Endothelial cell (in vitro differentiated cells): Measurements from ENCODE around the gene POR. TPM values are rescaled to one million over a fixed set of nuclear protein-coding genes. Genes with fewer than 3 reads are reported as not detected.
"Not testable (repeated sequence)": the region's sequence is repeated elsewhere in the genome, so short reads cannot be mapped to it uniquely, and the experiment has no call there.

ENCODE experiments used
- DNase-seq: peaks from one replicate; pipeline ENCODE4 v3.0.0; 2021; ENCODE audit warnings: low spot score
- H3K27ac Mint-ChIP-seq: one replicate; pipeline ENCODE4 v1.8.0; 2021; ENCODE audit warnings: mixed read lengths, inconsistent platforms; ENCODE audit not compliant: unreplicated experiment
- H3K27me3 Mint-ChIP-seq: one replicate; pipeline ENCODE4 v1.8.0; 2021; ENCODE audit warnings: mild to moderate bottlenecking, moderate library complexity, mixed read lengths, inconsistent platforms; ENCODE audit not compliant: unreplicated experiment
- H3K36me3 Mint-ChIP-seq: one replicate; pipeline ENCODE4 v1.8.0; 2021; ENCODE audit warnings: mild to moderate bottlenecking, low read depth, mixed read lengths, inconsistent platforms; ENCODE audit not compliant: unreplicated experiment
- H3K4me1 Mint-ChIP-seq: one replicate; pipeline ENCODE4 v1.8.0; 2021; ENCODE audit warnings: mild to moderate bottlenecking, mixed read lengths, inconsistent platforms; ENCODE audit not compliant: unreplicated experiment
- H3K4me3 Mint-ChIP-seq: one replicate; pipeline ENCODE4 v1.8.0; 2021; ENCODE audit warnings: mild to moderate bottlenecking, mixed read lengths, inconsistent platforms; ENCODE audit not compliant: unreplicated experiment
- H3K9me3 Mint-ChIP-seq: one replicate; pipeline ENCODE4 v1.8.0; 2021; ENCODE audit warnings: mixed read lengths, inconsistent platforms; ENCODE audit not compliant: unreplicated experiment
- total RNA-seq: library from RNA; stranded (reverse); fragmentation: NEBNext Ultra II Directional; extraction: Animal tissue kit (Norgen Biotek cat#: 25700); gene quantifications from one replicate; pipeline ENCODE4 v1.2.1, GENCODE V29; 2021; ENCODE audit not compliant: unreplicated experiment
- TF ChIP-seq, protein P1 (sequence below): fragments of 200-600 bp; sonication (generic); IDR thresholded peaks from one replicate; pipeline ENCODE4 v1.5.0; 2021; ENCODE audit warnings: antibody characterized with exemption; ENCODE audit not compliant: unreplicated experiment

Gene POR
- total RNA-seq, 1 donor from 2014 or later = 70.8 TPM

DNA sequence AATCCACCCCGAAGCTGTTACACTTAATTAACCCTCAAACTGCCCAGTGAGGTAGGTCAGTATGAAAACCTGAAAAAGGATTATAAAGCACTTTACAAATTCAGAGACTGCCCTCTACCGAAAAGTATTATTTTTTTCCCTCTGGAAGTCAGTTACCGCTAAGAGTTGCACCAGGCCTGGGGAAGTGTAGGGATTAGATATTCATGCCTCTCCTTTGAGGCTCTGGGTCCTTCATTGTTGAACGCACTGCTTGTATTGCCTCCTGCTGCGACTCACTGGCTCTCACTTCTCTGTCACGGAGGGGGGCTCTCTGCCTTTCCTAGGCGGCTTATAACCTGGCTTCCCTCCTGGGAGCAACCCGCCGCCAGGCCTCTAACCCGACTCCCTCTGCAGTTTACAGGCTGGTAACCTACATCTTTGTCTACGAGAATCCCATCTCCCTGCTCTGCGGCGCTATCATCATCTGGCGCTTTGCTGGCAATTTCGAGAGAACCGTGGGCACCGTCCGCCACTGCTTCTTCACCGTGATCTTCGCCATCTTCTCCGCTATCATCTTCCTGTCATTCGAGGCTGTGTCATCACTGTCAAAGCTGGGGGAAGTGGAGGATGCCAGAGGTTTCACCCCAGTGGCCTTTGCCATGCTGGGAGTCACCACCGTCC is 33.4 kb upstream of the POR start:
- Mint-ChIP-seq H3K27me3 (peaks cover 12% of the 10 kb centered on the region), H3K36me3 (peaks cover 42% of the 10 kb centered on the region), H3K27ac (no peak overlapping the region), H3K4me1 (peaks cover 19% of the 10 kb centered on the region), H3K4me3 (peak overlapping the region; percentile 67), H3K9me3 (no peaks in the 10 kb centered on the region)
- TF ChIP-seq, protein P1, sequence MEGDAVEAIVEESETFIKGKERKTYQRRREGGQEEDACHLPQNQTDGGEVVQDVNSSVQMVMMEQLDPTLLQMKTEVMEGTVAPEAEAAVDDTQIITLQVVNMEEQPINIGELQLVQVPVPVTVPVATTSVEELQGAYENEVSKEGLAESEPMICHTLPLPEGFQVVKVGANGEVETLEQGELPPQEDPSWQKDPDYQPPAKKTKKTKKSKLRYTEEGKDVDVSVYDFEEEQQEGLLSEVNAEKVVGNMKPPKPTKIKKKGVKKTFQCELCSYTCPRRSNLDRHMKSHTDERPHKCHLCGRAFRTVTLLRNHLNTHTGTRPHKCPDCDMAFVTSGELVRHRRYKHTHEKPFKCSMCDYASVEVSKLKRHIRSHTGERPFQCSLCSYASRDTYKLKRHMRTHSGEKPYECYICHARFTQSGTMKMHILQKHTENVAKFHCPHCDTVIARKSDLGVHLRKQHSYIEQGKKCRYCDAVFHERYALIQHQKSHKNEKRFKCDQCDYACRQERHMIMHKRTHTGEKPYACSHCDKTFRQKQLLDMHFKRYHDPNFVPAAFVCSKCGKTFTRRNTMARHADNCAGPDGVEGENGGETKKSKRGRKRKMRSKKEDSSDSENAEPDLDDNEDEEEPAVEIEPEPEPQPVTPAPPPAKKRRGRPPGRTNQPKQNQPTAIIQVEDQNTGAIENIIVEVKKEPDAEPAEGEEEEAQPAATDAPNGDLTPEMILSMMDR = no peak
- DNase-seq = no peak

DNA sequence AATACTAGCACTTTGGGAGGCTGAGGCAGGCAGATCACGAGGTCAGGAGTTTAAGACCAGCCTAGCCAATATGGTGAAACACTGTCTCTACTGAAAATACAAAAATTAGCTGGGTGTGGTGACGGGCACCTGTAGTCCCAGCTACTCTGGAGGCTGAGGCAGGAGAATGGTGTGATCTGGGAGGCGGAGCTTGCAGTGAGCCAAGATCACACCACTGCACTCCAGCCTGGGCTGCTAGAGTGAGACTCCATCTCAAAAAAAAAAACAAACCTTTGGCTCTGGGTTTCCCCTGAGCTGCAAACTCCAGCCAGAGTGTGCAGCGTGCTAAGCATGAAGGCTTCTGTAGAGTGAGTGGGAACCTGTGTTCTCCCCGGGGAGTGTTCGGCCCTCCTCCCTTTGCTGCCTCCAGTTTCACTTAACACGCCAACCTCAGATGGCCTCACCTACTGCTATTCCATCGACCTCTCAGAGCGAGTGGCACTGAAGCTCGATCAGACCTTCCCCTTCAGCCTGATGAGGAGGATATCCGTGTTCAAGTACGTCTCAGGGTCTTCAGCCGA is 31.6 kb upstream of the POR start:
- not testable (repeated sequence) for H3K27me3 Mint-ChIP-seq, H3K27ac Mint-ChIP-seq, H3K4me3 Mint-ChIP-seq, H3K9me3 Mint-ChIP-seq, DNase-seq
- H3K36me3 Mint-ChIP-seq = peaks cover 50% of the 10 kb centered on the region
- H3K4me1 Mint-ChIP-seq = peaks cover 14% of the 10 kb centered on the region

DNA sequence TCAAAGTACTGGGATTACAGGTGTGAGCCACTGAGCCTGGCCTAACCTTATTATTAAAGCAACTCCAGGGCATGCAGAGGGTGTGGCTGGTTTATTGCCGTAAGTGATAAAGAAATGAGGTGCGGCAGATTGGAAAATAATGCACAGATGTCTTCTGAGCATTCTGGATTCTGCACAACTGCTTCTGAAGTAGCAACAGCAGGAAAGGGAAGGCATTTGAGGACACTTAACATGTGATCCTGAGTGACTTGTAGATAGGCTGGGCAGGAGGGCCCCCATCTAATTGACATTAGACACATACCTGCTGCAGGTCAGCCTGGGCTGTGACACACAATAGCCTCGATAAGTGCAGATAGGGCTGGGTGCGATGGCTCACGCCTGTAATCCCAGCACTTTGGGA is 30.5 kb upstream of the POR start:
- peaks cover 2% of the 10 kb centered on the region for H3K27me3 Mint-ChIP-seq
- peaks cover 51% of the 10 kb centered on the region for H3K36me3 Mint-ChIP-seq
- TF ChIP-seq, protein P1 = no peak
- no peak overlapping the region for H3K4me3 Mint-ChIP-seq
- no peak for DNase-seq
- H3K27ac Mint-ChIP-seq = no peak overlapping the region
- no peaks in the 10 kb centered on the region for H3K9me3 Mint-ChIP-seq
- H3K4me1 Mint-ChIP-seq = peaks cover 9% of the 10 kb centered on the region

DNA sequence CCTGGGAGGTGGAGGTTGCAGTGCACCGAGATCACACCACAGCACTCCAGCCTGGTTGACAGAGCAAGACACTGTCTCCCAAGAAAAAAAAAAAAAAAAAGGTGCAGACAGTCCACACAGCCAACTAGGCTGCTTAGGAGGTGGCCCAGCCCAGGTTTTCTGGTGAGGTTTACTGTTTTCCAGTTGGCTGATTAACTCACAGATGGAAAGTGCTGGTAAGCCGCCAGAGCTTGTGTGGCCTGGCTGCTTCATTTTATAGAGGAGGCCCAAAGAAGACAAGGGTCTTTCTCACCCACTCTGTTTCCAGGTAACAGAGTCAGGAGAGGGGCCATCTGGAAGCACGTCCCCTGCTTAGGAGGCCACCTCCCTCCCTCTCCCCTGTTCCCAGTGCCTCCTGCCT is 29.9 kb upstream of the POR start:
- Mint-ChIP-seq H3K27me3 (no peaks in the 10 kb centered on the region), H3K4me3 (no peak overlapping the region), H3K9me3 (no peaks in the 10 kb centered on the region), H3K4me1 (peaks cover 3% of the 10 kb centered on the region), H3K27ac (no peak overlapping the region), H3K36me3 (peaks cover 45% of the 10 kb centered on the region)
- no peak for DNase-seq
- TF ChIP-seq, protein P1 = no peak

DNA sequence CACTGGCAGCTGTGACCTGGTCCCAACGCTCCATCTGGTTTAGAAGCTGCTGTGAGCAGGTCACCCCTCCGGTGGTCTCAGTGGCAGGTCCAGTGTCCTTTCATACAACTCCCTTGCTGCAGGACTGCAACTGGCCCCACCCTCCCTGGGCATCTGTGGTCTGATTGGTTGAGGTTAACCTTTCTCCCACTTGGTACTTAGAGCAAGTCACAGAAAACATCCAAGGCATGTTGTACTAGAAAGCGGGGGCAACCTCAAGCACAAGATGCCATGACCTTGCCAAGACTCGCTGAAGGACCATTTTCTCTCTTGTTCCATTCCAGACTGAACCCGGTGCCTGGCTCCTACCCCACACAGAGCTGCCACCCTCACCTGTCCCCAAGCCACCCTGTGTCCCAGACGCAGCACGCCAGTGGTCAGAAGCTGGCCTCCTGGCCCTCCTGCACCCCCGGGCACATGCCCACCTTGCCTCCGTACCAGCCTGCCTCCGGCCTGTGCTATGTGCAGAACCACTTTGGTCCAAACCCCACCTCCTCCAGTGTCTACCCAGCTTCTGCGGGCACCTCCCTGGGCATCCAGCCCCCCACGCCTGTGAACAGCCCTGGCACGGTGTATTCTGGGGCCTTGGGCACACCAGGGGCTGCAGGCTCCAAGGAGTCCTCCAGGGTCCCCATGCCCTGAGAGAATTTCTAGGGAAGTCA is 27.1 kb upstream of the POR start:
- H3K36me3 Mint-ChIP-seq = peaks cover 30% of the 10 kb centered on the region
- DNase-seq = no peak
- no peak overlapping the region for H3K27ac Mint-ChIP-seq
- H3K27me3 Mint-ChIP-seq = no peaks in the 10 kb centered on the region
- TF ChIP-seq, protein P1 = no peak
- no peak overlapping the region for H3K4me3 Mint-ChIP-seq
- no peaks in the 10 kb centered on the region for H3K9me3 Mint-ChIP-seq
- no peaks in the 10 kb centered on the region for H3K4me1 Mint-ChIP-seq
